ENCODE data around the gene EPAS1.

DNA sequence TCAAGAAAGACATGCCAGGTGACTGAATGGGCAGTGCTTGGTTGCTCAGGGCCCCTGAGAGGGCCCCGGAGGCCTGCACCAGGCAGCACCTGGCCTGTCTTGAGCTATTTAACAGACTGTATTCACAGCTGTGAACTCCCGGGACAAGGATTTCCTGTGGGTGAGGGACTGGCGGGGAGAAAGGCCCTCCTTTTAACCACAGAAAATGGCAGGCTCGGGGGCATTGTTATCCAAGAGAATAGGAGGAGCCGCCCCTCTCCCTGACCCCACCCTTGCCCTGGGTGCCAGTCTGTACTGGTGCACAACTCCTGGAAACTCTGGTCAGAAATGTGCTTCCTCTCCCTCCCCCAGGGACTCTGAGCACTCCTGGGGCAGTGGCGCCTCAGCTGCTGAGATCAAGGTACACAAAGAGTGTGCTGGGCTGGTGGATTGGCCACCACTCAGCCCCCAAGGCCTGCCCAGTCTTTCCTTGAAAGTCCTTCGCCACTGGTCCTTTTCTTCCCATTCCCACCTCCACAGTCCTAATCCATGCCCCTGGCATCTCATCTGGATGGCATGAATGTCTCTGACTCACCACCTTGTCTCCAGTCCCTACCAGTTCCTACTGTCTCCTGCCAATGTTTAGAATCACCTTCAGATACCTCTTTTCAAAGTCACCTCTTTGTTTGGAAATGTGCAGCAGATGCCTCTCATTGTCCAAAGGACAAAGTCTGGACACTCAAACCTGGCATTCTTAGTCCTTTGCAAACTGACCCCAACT is 19.6 kb upstream of the EPAS1 start:
- no peak for TF ChIP-seq YY1 (IDR thresholded peaks at IDR 0.05; ENCODE audit: insufficient read depth, insufficient read length)
- TF ChIP-seq SUZ12 (IDR thresholded peaks at IDR 0.05; ENCODE audit: extremely low read depth, insufficient read depth, insufficient read length): no peak
